Measurements from ENCODE around the gene PKNOX2. TPM values are rescaled to one million over a fixed set of nuclear protein-coding genes. Genes with fewer than 3 reads are reported as not detected.

The PKNOX2 gene
- total RNA-seq, 2 donors from 2014 or later = 4.0 to 6.9 TPM

- Mint-ChIP-seq H3K4me3 (no peak overlapping the region), H3K27me3 (ENCODE audit: insufficient read depth) (peaks cover 6% of the 10 kb centered on the region), H3K4me1 (peaks cover 5% of the 10 kb centered on the region), H3K36me3 (ENCODE audit: low read depth) (no peaks in the 10 kb centered on the region), H3K9me3 (no peaks in the 10 kb centered on the region), H3K27ac (no peak overlapping the region)
- 80 to 93% methylated on average over 2 of the region's 2 CpGs for WGBS, 2 experiments (ENCODE audit: insufficient coverage in 1 of 2, insufficient read length in 1 of 2)
- DNase-seq = no peak
- Histone ChIP-seq H3K9ac (ENCODE audit: extremely low read depth, low read length, poor library complexity, severe bottlenecking) (no peak overlapping the region), H3K4me3 (ENCODE audit: low read length) (no peak overlapping the region), H3K27me3 (ENCODE audit: control insufficient read depth, insufficient read depth, low read length, poor library complexity, severe bottlenecking) (no peaks in the 10 kb centered on the region), H3K4me1 (ENCODE audit: control insufficient read depth, insufficient read depth, low read length) (no peaks in the 10 kb centered on the region), H3K9me3 (ENCODE audit: control insufficient read depth, low read length) (no peaks in the 10 kb centered on the region), H3K27ac (ENCODE audit: low read depth, low read length) (peak overlapping the region; percentile 49), H3K36me3 (ENCODE audit: control insufficient read depth, insufficient read depth, low read length) (no peaks in the 10 kb centered on the region)
- TF ChIP-seq CTCF (conservative IDR thresholded peaks at IDR 0.05) = no peak
These were observed 82.9 kb downstream of the PKNOX2 start for GRCh38 chr11:125247431-125247830.

GRCh38 chr11:125250318-125251213, 86.0 kb downstream of the PKNOX2 start:
- no peak overlapping the region for H3K4me3 Mint-ChIP-seq
- no peak overlapping the region for H3K4me3 ChIP-seq (ENCODE audit: low read length)
- no peaks in the 10 kb centered on the region for H3K36me3 Mint-ChIP-seq (ENCODE audit: low read depth)
- H3K27ac ChIP-seq (ENCODE audit: low read depth, low read length) = no peak overlapping the region
- 82% methylated on average over 16 to 17 of the region's 17 CpGs for WGBS, 2 experiments (ENCODE audit: insufficient coverage in 1 of 2, insufficient read length in 1 of 2)
- H3K9me3 ChIP-seq (ENCODE audit: control insufficient read depth, low read length) = no peaks in the 10 kb centered on the region
- no peak overlapping the region for H3K27ac Mint-ChIP-seq
- no peaks in the 10 kb centered on the region for H3K4me1 ChIP-seq (ENCODE audit: control insufficient read depth, insufficient read depth, low read length)
- peaks cover 14% of the 10 kb centered on the region for H3K4me1 Mint-ChIP-seq
- H3K36me3 ChIP-seq (ENCODE audit: control insufficient read depth, insufficient read depth, low read length) = no peaks in the 10 kb centered on the region
- no peaks in the 10 kb centered on the region for H3K27me3 ChIP-seq (ENCODE audit: control insufficient read depth, insufficient read depth, low read length, poor library complexity, severe bottlenecking)
- TF ChIP-seq CTCF (conservative IDR thresholded peaks at IDR 0.05) = no peak
- peaks cover 5% of the 10 kb centered on the region for H3K27me3 Mint-ChIP-seq (ENCODE audit: insufficient read depth)
- no peak overlapping the region for H3K9ac ChIP-seq (ENCODE audit: extremely low read depth, low read length, poor library complexity, severe bottlenecking)
- no peak for DNase-seq
- no peaks in the 10 kb centered on the region for H3K9me3 Mint-ChIP-seq

- H3K4me1 ChIP-seq (ENCODE audit: control insufficient read depth, insufficient read depth, low read length) = no peaks in the 10 kb centered on the region
- no peak for DNase-seq
- no peak overlapping the region for H3K9ac ChIP-seq (ENCODE audit: extremely low read depth, low read length, poor library complexity, severe bottlenecking)
- Mint-ChIP-seq H3K36me3 (ENCODE audit: low read depth) (no peaks in the 10 kb centered on the region), H3K4me1 (peaks cover 14% of the 10 kb centered on the region), H3K27me3 (ENCODE audit: insufficient read depth) (peaks cover 3% of the 10 kb centered on the region), H3K27ac (no peak overlapping the region), H3K9me3 (no peaks in the 10 kb centered on the region), H3K4me3 (no peak overlapping the region)
- no peak overlapping the region for H3K4me3 ChIP-seq (ENCODE audit: low read length)
- no peak overlapping the region for H3K27ac ChIP-seq (ENCODE audit: low read depth, low read length)
- no peak for TF ChIP-seq CTCF (conservative IDR thresholded peaks at IDR 0.05)
- no peaks in the 10 kb centered on the region for H3K9me3 ChIP-seq (ENCODE audit: control insufficient read depth, low read length)
- no peaks in the 10 kb centered on the region for H3K36me3 ChIP-seq (ENCODE audit: control insufficient read depth, insufficient read depth, low read length)
- H3K27me3 ChIP-seq (ENCODE audit: control insufficient read depth, insufficient read depth, low read length, poor library complexity, severe bottlenecking) = no peaks in the 10 kb centered on the region
- 96 to 100% methylated on average over 2 to 5 of the region's 5 CpGs for WGBS, 2 experiments (ENCODE audit: insufficient coverage in 1 of 2, insufficient read length in 1 of 2)
These were observed 86.6 kb downstream of the PKNOX2 start for GRCh38 chr11:125251214-125251545.

Measured in endodermal cell (in vitro differentiated cells).